GM18873 (cell line): Measurements from ENCODE around the gene BUD13.

Experiments
- ATAC-seq: cut with Tn5 transposase; IDR thresholded peaks from one replicate; pipeline ENCODE4 v1.9.1; 2021; ENCODE audit warnings: mild to moderate bottlenecking, moderate library complexity, moderate number of reproducible peaks; ENCODE audit not compliant: unreplicated experiment, low FRiP score

The BUD13 gene

GRCh38 chr11:116793772-116794097 is 20.9 kb upstream of the BUD13 start:
- no peak for ATAC-seq

GRCh38 chr11:116792869-116793771 is 20.3 kb upstream of the BUD13 start:
- no peak for ATAC-seq

GRCh38 chr11:116792144-116792868 is 19.5 kb upstream of the BUD13 start:
- ATAC-seq, result no peak

GRCh38 chr11:116791813-116792143 is 19.0 kb upstream of the BUD13 start, which contains the start of gene APOA5:
Gene APOA5, minus strand, starts transcription at chr11:116791879. Its CDS starts 19 bp downstream, at chr11:116791860.
- ATAC-seq, result no peak

GRCh38 chr11:116791002-116791812 is 18.4 kb upstream of the BUD13 start:
- no peak for ATAC-seq

- no peak for ATAC-seq
Observed at GRCh38 chr11:116790167-116791001, 17.6 kb upstream of the BUD13 start.

- no peak for ATAC-seq
Observed at GRCh38 chr11:116788975-116789374, 16.2 kb upstream of the BUD13 start.

GRCh38 chr11:116788534-116788933 is 15.7 kb upstream of the BUD13 start:
- no peak for ATAC-seq

GRCh38 chr11:116787786-116788486 is 15.1 kb upstream of the BUD13 start, which contains the start of gene ZPR1:
Gene ZPR1, minus strand, starts transcription at chr11:116788023. Its CDS starts 33 bp downstream, at chr11:116787990.
- no peak for ATAC-seq

GRCh38 chr11:116787436-116787785 is 14.6 kb upstream of the BUD13 start:
- no peak for ATAC-seq

GRCh38 chr11:116786966-116787365 is 14.2 kb upstream of the BUD13 start:
- ATAC-seq, result no peak

GRCh38 chr11:116786326-116786725 is 13.5 kb upstream of the BUD13 start:
- ATAC-seq, result no peak

GRCh38 chr11:116782728-116783127 is 9.9 kb upstream of the BUD13 start:
- ATAC-seq, result no peak

- no peak for ATAC-seq
Observed at GRCh38 chr11:116778556-116778955, 5.8 kb upstream of the BUD13 start.

GRCh38 chr11:116777056-116777455 is 4.3 kb upstream of the BUD13 start:
- ATAC-seq, result no peak

- no peak for ATAC-seq
Observed at GRCh38 chr11:116776522-116776984, 3.8 kb upstream of the BUD13 start.

GRCh38 chr11:116775975-116776374 is 3.2 kb upstream of the BUD13 start:
- no peak for ATAC-seq

GRCh38 chr11:116774661-116775060 is 1.9 kb upstream of the BUD13 start:
- ATAC-seq, result no peak
